Thyroid gland (tissue), 4 donors: ENCODE measurements around the gene TNFSF13B. TPM values are rescaled to one million over a fixed set of nuclear protein-coding genes. Genes with fewer than 3 reads are reported as not detected.

ENCODE experiments used
- DNase-seq, 2 donors: peaks; one replicate each; pipeline ENCODE4 v3.0.0-alpha.2; 2019
- H3K27ac ChIP-seq, 3 donors: fragments of 200-600 bp; sonication (generic); 1 replicate in 2 of 3; 2 replicates in 1 of 3; pipeline ENCODE4 v1.5.1; 2016 to 2019; ENCODE audit warnings: mild to moderate bottlenecking in 1 of 3, moderate library complexity in 1 of 3
- H3K27me3 ChIP-seq: fragments of 200-600 bp; sonication (generic); one replicate; pipeline ENCODE4 v1.5.1; 2019
- H3K36me3 ChIP-seq, 2 donors: fragments of 200-600 bp; sonication (generic); one replicate each; pipeline ENCODE4 v1.5.1; 2016 to 2019
- H3K4me1 ChIP-seq, 2 donors: fragments of 200-600 bp; sonication (generic); one replicate each; pipeline ENCODE4 v1.5.1; 2017 to 2019
- H3K4me3 ChIP-seq, 3 donors: fragments of 200-600 bp; sonication (generic); replicated peaks in 1 of 3; 1 replicate in 2 of 3; 2 replicates in 1 of 3; pipeline ENCODE4 v1.5.1; 2016; ENCODE audit warnings: mild to moderate bottlenecking in 1 of 3
- H3K9me3 ChIP-seq: fragments of 200-600 bp; sonication (generic); one replicate; pipeline ENCODE4 v1.5.1; 2017
- POLR2A ChIP-seq, 2 donors: fragments of 450-650 bp; IDR thresholded peaks; one replicate each; pipeline ENCODE4 v1.6.1; 2017; ENCODE audit warnings: antibody characterized with exemption in 2 of 2, mild to moderate bottlenecking in 2 of 2, moderate library complexity in 1 of 2
- WGBS, 2 donors: methylation state at CpG; one replicate each; pipeline ENCODE4 v1.1.5; 2017; 5-methylcytosine and 5-hydroxymethylcytosine counted together
- intact Hi-C: fragments of 100-400 bp; cut with DNase I; formaldehyde crosslinking; loops from one replicate; pipeline ENCODE4 v1.15.1; 2023
- total RNA-seq, 4 donors: library from RNA; depleted of rRNA; stranded (reverse); fragments of >200 nt; gene quantifications; one replicate each; pipeline ENCODE4 v1.2.3, GENCODE V29; 2016
- TF ChIP-seq, protein P1 (sequence below), 6 experiments: fragments of 200-600 bp in 3 of 6; fragments of 450-650 bp in 3 of 6; sonication (generic) in 3 of 6; IDR thresholded peaks; one replicate each; pipeline ENCODE4 v1.5.1; 2016 to 2019; ENCODE audit warnings: antibody characterized with exemption in 6 of 6, mild to moderate bottlenecking in 2 of 6, inconsistent platforms in 1 of 6, moderate library complexity in 1 of 6

The TNFSF13B gene
- total RNA-seq, 4 donors from 2014 or later, result 1.3 to 4.6 (median 2.6) TPM

DNA sequence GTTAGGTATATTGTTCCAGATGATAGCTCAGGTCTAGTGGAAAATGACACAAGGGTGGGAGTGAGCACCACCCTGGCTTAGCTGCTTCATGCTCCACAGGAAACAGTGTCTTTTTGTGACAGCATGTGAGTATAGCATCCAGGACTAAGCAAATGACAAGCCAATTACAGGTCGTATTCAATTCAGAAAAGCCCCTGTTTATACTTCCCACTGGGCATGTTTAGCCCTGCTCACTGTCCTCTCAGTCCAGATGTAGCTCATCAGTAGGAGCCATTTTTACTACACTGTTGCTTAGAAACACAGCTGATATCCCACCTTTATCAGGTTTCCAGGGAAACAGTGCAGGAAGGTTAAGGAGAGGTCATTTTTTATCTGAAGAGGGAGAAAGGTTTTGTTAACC lies 43.3 kb upstream of the TNFSF13B start:
- Histone ChIP-seq H3K36me3 (no peaks in the 10 kb centered on the region), H3K9me3 (no peaks in the 10 kb centered on the region), H3K27ac (no peak overlapping the region), H3K4me1 (no peaks in the 10 kb centered on the region), H3K4me3 (no peak overlapping the region), H3K27me3 (no peaks in the 10 kb centered on the region)
- intact Hi-C loops, result no loop called here
- TF ChIP-seq, protein P1, sequence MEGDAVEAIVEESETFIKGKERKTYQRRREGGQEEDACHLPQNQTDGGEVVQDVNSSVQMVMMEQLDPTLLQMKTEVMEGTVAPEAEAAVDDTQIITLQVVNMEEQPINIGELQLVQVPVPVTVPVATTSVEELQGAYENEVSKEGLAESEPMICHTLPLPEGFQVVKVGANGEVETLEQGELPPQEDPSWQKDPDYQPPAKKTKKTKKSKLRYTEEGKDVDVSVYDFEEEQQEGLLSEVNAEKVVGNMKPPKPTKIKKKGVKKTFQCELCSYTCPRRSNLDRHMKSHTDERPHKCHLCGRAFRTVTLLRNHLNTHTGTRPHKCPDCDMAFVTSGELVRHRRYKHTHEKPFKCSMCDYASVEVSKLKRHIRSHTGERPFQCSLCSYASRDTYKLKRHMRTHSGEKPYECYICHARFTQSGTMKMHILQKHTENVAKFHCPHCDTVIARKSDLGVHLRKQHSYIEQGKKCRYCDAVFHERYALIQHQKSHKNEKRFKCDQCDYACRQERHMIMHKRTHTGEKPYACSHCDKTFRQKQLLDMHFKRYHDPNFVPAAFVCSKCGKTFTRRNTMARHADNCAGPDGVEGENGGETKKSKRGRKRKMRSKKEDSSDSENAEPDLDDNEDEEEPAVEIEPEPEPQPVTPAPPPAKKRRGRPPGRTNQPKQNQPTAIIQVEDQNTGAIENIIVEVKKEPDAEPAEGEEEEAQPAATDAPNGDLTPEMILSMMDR (IDR thresholded peaks at IDR 0.05), result no peak
- TF ChIP-seq POLR2A (IDR thresholded peaks at IDR 0.05), result no peak
- 10 to 20% methylated on average over 1 of the region's 1 CpG for WGBS, 2 donors
- no peak for DNase-seq

DNA sequence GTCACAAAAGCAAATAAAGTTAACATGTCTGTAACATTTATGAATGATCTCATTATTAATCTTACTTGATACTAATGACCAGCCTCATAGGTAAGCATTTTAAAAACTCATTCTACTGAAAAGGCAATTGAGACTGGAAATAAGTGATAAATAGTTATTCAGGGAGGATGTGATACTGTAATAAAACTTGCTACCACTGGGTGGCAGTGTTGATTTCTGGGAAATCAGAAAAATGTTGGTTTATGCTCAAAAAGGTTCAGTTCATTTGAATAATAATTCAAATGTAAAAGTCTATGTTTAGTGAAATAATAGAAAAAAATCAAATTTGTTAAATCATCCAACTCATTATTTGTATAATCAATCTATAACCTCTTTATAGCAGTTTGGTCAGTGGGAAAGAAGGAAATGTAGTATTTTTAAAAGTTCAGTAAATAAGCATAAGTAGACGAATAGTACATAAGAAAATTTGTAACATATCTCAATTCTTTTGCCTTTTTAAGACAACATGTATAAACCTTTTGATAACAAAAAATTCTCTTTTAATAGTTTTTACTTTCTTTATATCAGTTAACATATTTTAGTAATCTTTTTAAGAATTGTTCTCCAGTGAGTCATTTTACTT lies 41.8 kb upstream of the TNFSF13B start:
- Histone ChIP-seq H3K4me3 (no peak overlapping the region), H3K36me3 (no peaks in the 10 kb centered on the region), H3K9me3 (no peaks in the 10 kb centered on the region), H3K27ac (no peak overlapping the region), H3K4me1 (no peaks in the 10 kb centered on the region), H3K27me3 (no peaks in the 10 kb centered on the region)
- TF ChIP-seq POLR2A (IDR thresholded peaks at IDR 0.05), result no peak
- TF ChIP-seq, protein P1 (IDR thresholded peaks at IDR 0.05), result peak; percentile 19 to 77 (median 66)
- no peak for DNase-seq
- intact Hi-C loops, result no loop called here
- WGBS, 2 donors, result 92 to 96% methylated on average over 1 of the region's 1 CpG

DNA sequence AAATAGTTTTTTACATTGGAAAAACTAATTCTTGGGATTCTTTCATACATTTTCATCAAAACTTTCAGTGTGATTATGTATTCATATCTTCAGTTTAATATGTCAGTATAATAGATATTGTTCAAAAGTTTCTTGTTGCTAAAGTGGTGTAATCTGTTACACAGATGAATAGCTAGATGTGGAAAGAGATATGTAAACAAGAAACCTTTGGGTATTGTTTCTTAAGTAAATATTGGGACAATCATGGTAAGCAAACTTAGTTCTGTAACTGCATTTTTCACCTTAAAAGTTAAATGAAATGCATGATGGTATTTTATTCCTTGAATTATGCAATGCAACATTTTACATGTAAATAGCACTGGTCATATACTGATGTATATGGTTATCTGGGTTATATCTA lies 39.1 kb upstream of the TNFSF13B start:
- H3K36me3 ChIP-seq, result no peaks in the 10 kb centered on the region
- DNase-seq, result no peak
- intact Hi-C loops, result loop anchor here (10.0 kb wide), 1 partner anchor 664 kb away; no protein-coding TSS in a partner anchor
- H3K27me3 ChIP-seq, result no peaks in the 10 kb centered on the region
- H3K4me3 ChIP-seq, result no peak overlapping the region
- no peaks in the 10 kb centered on the region for H3K4me1 ChIP-seq
- TF ChIP-seq, protein P1 (IDR thresholded peaks at IDR 0.05), result no peak
- no peak for TF ChIP-seq POLR2A (IDR thresholded peaks at IDR 0.05)
- no peaks in the 10 kb centered on the region for H3K9me3 ChIP-seq
- no peak overlapping the region for H3K27ac ChIP-seq

DNA sequence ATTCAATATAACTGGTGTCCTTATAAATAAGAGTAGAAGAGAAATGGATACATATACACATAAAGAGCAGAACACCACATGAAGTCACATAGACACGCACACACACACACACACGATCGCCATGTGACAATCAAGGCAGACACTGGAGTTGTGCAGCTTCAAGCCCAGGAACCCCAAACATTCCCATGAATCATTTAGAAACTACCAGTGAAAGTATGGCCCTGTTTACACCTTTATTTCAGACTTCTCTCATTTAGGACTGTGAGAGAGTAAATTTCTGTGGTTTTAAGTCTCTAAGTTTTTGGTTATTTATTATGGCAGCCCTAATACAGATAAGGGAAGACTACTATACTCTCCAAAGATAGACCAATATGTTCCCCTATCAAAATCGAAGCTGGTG lies 20.4 kb upstream of the TNFSF13B start:
- DNase-seq, result no peak
- TF ChIP-seq, protein P1 (IDR thresholded peaks at IDR 0.05), result no peak
- TF ChIP-seq POLR2A (IDR thresholded peaks at IDR 0.05), result no peak
- H3K4me3 ChIP-seq, result no peak overlapping the region
- intact Hi-C loops, result no loop called here
- H3K27me3 ChIP-seq, result no peaks in the 10 kb centered on the region
- H3K27ac ChIP-seq, result no peak overlapping the region
- H3K4me1 ChIP-seq, result no peaks in the 10 kb centered on the region
- WGBS, 2 donors, result 70 to 74% methylated on average over 4 of the region's 4 CpGs
- H3K36me3 ChIP-seq, result no peaks in the 10 kb centered on the region
- no peaks in the 10 kb centered on the region for H3K9me3 ChIP-seq

DNA sequence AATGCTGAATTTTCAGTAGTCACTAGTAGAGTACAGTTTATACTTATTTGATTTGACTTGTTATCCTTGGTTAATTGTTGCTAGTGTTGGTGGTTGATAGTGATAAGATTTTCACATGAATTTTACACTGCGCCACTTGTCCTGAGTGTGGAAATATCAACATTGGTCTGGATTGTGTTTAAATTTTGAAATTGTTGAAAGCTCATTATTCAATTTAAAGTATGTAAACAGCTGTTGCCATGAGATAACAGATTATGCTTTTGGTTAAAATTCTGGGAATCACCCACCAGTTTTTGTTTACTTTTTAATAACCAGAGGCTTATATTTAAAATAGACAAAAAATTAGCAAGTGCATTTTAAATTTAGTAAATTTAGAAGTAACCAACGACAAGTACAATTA lies 12.3 kb upstream of the TNFSF13B start:
- intact Hi-C loops, result no loop called here
- 78 to 84% methylated on average over 2 of the region's 2 CpGs for WGBS, 2 donors
- no peaks in the 10 kb centered on the region for H3K9me3 ChIP-seq
- TF ChIP-seq, protein P1 (IDR thresholded peaks at IDR 0.05), result no peak
- no peak for TF ChIP-seq POLR2A (IDR thresholded peaks at IDR 0.05)
- no peaks in the 10 kb centered on the region for H3K27me3 ChIP-seq
- no peak overlapping the region for H3K4me3 ChIP-seq
- no peak for DNase-seq
- H3K36me3 ChIP-seq, result no peaks in the 10 kb centered on the region
- H3K4me1 ChIP-seq, result no peaks in the 10 kb centered on the region
- H3K27ac ChIP-seq, result no peak overlapping the region
